NCI-H1417 treated with DMSO at 0.1 percent for 48 hours (cell line): ENCODE data around the gene ITK.

Source experiments
- DNase-seq: peaks from one replicate; lab custom pipeline; 2025; lab: John Stamatoyannopoulos, UW

ITK gene

GRCh38 chr5:157283434-157283833 is 102.8 kb downstream of the ITK start:
- DNase-seq = no peak

- no peak for DNase-seq
Measured at GRCh38 chr5:157284458-157285212, 104.0 kb downstream of the ITK start.

GRCh38 chr5:157285310-157286035 is 104.8 kb downstream of the ITK start:
- DNase-seq = no peak

GRCh38 chr5:157286761-157287211 is 106.1 kb downstream of the ITK start:
- DNase-seq = no peak

DNA sequence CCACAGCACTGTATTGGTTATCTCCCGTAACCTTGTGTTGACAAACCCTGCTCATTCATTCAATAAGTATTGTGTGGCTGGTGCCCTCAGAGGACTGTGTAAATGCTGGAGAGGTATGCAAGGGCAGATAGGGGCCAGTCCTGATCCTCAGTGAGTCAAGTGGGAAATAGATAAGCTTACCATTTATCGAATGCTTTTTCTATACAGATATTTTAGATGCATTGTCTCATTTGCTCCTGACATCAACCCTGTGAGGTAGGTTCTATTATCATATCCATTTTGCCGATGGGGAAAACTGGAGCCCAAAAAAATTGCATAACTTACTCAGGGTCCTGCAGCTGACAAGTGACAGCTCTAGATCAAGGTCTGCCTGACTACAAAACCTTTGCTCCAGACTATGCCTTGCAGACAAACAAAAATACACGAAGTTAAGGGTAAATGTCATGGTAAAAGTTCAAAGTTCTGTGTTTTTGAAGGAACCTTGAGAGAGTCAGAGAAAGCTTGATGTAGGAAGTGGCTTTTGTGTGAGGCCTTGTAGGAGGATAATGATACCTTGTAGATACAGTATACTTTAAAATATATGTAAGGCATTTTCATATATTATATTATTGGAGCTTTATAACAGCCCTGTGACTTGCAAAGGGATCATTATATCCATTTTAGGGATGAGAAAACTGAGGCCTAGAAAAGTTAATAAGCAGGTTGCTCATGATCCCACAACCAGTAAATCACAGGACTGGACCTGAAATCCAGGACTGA is 107.9 kb downstream of the ITK start:
- DNase-seq = no peak

GRCh38 chr5:157289164-157289819 is 108.7 kb downstream of the ITK start:
- no peak for DNase-seq

- DNase-seq = no peak
Measured at GRCh38 chr5:157290156-157290980, 109.7 kb downstream of the ITK start.

GRCh38 chr5:157290981-157291711 is 110.5 kb downstream of the ITK start:
- DNase-seq = no peak

DNA sequence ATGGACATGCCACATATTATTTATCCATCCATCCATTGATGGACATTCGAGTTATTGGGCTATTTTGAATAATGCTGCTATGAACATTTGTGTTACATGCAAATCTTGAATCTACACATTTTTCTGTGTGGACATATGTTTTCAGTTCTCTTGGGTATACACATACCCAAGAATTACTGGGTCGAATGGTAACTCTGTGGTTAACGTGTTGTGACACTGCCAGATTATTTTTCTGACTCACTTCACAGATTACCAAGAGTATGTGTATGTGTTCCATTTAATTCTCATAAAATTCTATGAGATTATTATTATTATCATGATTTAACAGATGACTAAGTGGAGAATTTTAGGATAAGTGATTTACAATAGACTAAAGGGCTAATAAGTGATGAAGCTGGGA is 112.0 kb downstream of the ITK start:
- no peak for DNase-seq

DNA sequence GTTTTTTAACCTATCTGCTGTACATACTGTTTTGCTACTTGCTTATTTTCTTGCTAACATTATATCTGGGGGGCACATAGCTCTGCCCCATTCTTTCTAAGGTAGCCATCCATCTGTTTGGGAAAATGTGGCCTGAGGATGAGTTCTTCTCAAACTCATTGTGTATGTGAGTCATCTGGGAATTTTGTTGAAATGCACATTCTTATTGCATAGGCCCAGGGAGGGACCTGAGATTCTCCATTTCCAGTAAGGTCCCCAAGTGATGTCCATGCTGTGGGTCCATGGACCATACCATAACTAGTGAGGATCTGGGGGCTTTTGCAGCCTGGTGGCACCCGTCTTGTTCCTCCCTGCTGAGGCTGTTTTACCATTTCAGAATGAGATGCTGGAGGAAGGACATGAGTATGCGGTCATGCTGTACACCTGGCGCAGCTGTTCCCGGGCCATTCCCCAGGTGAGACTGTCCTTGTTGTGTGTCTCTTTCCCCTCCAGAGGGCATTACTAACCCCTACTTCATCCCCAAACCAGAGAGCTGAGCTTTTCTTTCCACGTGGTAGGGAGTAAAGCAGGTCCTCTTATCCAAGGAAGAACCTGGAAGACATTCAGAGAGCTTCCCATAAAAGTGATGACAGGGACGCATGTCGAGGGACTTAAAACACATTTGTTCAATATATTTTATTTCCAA is 113.9 kb downstream of the ITK start:
- DNase-seq = peak; percentile 0

- peak; percentile 74 for DNase-seq
Measured at GRCh38 chr5:157295247-157295646, 114.6 kb downstream of the ITK start.

- no peak for DNase-seq
Measured at GRCh38 chr5:157300564-157300963, 119.9 kb downstream of the ITK start.

DNA sequence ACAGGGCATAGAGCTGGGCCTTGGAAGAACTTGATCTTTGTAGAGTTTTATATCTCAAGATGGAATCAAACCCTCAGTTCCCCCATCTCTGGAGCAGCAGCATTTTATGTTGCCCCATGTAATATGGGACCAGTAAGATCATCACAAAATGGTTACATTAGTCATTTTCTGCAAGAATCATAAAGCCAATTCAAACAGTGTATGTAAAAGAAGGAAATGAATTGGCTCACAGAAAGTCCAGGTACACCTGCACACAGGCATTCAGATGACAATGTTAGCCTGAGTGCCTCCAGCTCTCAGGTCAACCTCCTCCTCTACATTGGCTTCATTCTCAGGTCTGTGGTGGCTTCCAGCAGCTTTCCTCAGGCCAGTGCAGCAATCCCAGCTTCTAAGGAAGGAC is 120.4 kb downstream of the ITK start:
- DNase-seq = no peak

DNA sequence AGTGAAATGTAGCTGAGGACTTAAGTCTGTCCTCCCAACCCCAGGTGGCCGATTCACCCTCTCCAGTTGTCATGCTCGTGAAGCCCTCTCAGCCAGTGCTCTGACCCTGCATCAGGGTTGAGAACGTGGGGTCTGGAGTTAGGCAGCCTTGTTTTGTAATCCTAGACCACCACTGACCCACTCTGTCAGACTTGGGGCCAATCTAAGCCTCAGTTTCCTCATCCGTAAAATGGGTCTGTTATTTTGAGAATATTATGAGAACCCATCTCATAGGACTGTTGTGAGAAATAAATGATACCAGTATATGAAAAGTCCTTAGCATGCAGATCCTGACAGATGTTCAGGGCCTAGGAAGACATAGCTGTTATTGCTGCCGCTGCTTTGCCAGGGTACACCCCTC is 122.4 kb downstream of the ITK start:
- DNase-seq = no peak

- DNase-seq = no peak
Measured at GRCh38 chr5:157303667-157304327, 123.2 kb downstream of the ITK start.
